ENCODE results near the gene PRKAR1B.

PRKAR1B gene

GRCh38 chr7:571096-571717, 155.9 kb downstream of the PRKAR1B start:
- no peak for DNase-seq (ENCODE audit: low read depth)

- no peak for DNase-seq (ENCODE audit: low read depth)
Measured at GRCh38 chr7:570801-571070, 156.3 kb downstream of the PRKAR1B start.

GRCh38 chr7:569996-570800, 156.9 kb downstream of the PRKAR1B start:
- DNase-seq (ENCODE audit: low read depth), result no peak

GRCh38 chr7:569071-569855, 157.8 kb downstream of the PRKAR1B start:
- no peak for DNase-seq (ENCODE audit: low read depth)

GRCh38 chr7:568031-568951, 158.8 kb downstream of the PRKAR1B start:
- no peak for DNase-seq (ENCODE audit: low read depth)

- no peak for DNase-seq (ENCODE audit: low read depth)
Measured at GRCh38 chr7:567305-567883, 159.7 kb downstream of the PRKAR1B start.

GRCh38 chr7:566100-566499, 161.0 kb downstream of the PRKAR1B start:
- no peak for DNase-seq (ENCODE audit: low read depth)

GRCh38 chr7:564176-564865, 162.8 kb downstream of the PRKAR1B start:
- no peak for DNase-seq (ENCODE audit: low read depth)

- no peak for DNase-seq (ENCODE audit: low read depth)
Measured at GRCh38 chr7:563629-564170, 163.4 kb downstream of the PRKAR1B start.

GRCh38 chr7:562789-563628, 164.1 kb downstream of the PRKAR1B start:
- no peak for DNase-seq (ENCODE audit: low read depth)

GRCh38 chr7:562374-562675, 164.8 kb downstream of the PRKAR1B start:
- no peak for DNase-seq (ENCODE audit: low read depth)

GRCh38 chr7:561631-562373, 165.3 kb downstream of the PRKAR1B start:
- no peak for DNase-seq (ENCODE audit: low read depth)

- DNase-seq (ENCODE audit: low read depth), result no peak
Measured at GRCh38 chr7:560966-561630, 166.0 kb downstream of the PRKAR1B start.

GRCh38 chr7:559396-559705, 167.7 kb downstream of the PRKAR1B start:
- DNase-seq (ENCODE audit: low read depth), result no peak

GRCh38 chr7:557558-557881, 169.6 kb downstream of the PRKAR1B start:
- no peak for DNase-seq (ENCODE audit: low read depth)

GRCh38 chr7:556837-557557, 170.1 kb downstream of the PRKAR1B start:
- DNase-seq (ENCODE audit: low read depth), result no peak

- no peak for DNase-seq (ENCODE audit: low read depth)
Measured at GRCh38 chr7:556291-556826, 170.7 kb downstream of the PRKAR1B start.

GRCh38 chr7:555551-556160, 171.4 kb downstream of the PRKAR1B start:
- DNase-seq (ENCODE audit: low read depth), result no peak
